ENCODE measurements around the gene SCN4A. TPM values are rescaled to one million over a fixed set of nuclear protein-coding genes. Genes with fewer than 3 reads are reported as not detected.

SCN4A gene
- total and polyA plus RNA-seq, 2 of the 13 experiments (the other 11 are each of a cell fraction or from before 2014, with no cell fraction given), result 0.02 to 0.03 TPM

DNA sequence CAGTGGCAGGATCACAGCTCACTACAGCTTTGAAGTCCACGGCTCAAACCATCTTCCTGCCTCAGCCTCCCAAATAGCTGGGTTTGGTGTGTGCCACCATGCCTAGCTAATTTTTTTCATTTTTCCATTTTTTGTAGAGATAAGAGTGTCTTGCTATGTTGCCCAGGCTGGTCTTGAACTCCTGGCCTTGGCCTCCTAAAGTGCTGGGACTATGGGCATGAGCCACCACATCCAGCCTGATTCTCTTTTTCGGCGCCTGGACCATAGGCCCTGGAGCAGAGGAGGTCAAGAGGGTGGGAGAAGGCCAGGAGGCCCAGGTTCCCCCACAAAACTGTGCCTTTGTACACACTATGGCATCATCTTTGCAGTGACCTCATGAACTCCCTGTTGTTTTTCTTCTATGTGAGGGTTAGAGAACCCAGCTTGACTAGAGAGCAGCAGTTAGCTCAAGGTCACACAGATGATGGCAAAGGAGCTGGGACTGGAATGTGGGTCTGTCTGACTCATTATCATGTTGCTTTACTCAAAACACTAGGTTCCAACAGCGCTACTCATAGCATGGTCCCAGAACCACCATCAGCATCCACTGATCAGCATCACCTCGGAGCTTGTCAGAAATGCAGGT, 16.3 kb downstream of the SCN4A start (continued):
- TF ChIP-seq SRY (CRISPR knock-in tag; IDR thresholded peaks at IDR 0.05), result no peak
- TF ChIP-seq RCOR2 (CRISPR knock-in tag; IDR thresholded peaks at IDR 0.05), result peak; percentile 63; the same call in 1 of the 2 replicates
- TF ChIP-seq ZNF253 (CRISPR knock-in tag; IDR thresholded peaks at IDR 0.05; ENCODE audit: borderline replicate concordance), result no peak
- TF ChIP-seq, protein P1, sequence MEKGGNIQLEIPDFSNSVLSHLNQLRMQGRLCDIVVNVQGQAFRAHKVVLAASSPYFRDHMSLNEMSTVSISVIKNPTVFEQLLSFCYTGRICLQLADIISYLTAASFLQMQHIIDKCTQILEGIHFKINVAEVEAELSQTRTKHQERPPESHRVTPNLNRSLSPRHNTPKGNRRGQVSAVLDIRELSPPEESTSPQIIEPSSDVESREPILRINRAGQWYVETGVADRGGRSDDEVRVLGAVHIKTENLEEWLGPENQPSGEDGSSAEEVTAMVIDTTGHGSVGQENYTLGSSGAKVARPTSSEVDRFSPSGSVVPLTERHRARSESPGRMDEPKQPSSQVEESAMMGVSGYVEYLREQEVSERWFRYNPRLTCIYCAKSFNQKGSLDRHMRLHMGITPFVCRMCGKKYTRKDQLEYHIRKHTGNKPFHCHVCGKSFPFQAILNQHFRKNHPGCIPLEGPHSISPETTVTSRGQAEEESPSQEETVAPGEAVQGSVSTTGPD (CRISPR knock-in tag; IDR thresholded peaks at IDR 0.05), result no peak
- no peak for TF ChIP-seq ZNF749 (CRISPR knock-in tag; IDR thresholded peaks at IDR 0.05; ENCODE audit: borderline replicate concordance)
- TF ChIP-seq HOXA9 (CRISPR knock-in tag; IDR thresholded peaks at IDR 0.05; ENCODE audit: borderline replicate concordance), result no peak
- TF ChIP-seq, protein P2, sequence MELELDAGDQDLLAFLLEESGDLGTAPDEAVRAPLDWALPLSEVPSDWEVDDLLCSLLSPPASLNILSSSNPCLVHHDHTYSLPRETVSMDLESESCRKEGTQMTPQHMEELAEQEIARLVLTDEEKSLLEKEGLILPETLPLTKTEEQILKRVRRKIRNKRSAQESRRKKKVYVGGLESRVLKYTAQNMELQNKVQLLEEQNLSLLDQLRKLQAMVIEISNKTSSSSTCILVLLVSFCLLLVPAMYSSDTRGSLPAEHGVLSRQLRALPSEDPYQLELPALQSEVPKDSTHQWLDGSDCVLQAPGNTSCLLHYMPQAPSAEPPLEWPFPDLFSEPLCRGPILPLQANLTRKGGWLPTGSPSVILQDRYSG (CRISPR knock-in tag; IDR thresholded peaks at IDR 0.05), result no peak
- TF ChIP-seq HOXA5 (CRISPR knock-in tag; IDR thresholded peaks at IDR 0.05), result no peak
- TF ChIP-seq, protein P3, sequence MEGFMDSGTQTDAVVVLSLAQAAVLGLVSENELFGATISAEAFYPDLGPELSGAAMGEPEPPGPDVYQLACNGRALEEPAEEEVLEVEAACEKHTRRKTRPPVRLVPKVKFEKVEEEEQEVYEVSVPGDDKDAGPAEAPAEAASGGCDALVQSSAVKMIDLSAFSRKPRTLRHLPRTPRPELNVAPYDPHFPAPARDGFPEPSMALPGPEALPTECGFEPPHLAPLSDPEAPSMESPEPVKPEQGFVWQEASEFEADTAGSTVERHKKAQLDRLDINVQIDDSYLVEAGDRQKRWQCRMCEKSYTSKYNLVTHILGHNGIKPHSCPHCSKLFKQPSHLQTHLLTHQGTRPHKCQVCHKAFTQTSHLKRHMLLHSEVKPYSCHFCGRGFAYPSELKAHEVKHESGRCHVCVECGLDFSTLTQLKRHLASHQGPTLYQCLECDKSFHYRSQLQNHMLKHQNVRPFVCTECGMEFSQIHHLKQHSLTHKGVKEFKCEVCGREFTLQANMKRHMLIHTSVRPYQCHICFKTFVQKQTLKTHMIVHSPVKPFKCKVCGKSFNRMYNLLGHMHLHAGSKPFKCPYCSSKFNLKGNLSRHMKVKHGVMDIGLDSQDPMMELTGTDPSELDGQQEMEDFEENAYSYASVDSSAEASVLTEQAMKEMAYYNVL (CRISPR knock-in tag; IDR thresholded peaks at IDR 0.05; ENCODE audit: borderline replicate concordance), result no peak
- peak; percentile 46 for TF ChIP-seq SKI (IDR thresholded peaks at IDR 0.05; ENCODE audit: partially characterized antibody)
- peak; percentile 11; the same call in 1 of the 2 replicates for TF ChIP-seq HNF4A (CRISPR knock-in tag; IDR thresholded peaks at IDR 0.05)
- TF ChIP-seq SAFB2 (CRISPR knock-in tag; IDR thresholded peaks at IDR 0.05; ENCODE audit: borderline replicate concordance, low read depth), result no peak
- TF ChIP-seq, protein P4, sequence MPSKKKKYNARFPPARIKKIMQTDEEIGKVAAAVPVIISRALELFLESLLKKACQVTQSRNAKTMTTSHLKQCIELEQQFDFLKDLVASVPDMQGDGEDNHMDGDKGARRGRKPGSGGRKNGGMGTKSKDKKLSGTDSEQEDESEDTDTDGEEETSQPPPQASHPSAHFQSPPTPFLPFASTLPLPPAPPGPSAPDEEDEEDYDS (CRISPR knock-in tag; IDR thresholded peaks at IDR 0.05), result no peak
- peak; percentile 59; the same call in 1 of the 2 replicates for TF ChIP-seq ZMYM3 (CRISPR knock-in tag; IDR thresholded peaks at IDR 0.05)
- TF ChIP-seq, protein P5, sequence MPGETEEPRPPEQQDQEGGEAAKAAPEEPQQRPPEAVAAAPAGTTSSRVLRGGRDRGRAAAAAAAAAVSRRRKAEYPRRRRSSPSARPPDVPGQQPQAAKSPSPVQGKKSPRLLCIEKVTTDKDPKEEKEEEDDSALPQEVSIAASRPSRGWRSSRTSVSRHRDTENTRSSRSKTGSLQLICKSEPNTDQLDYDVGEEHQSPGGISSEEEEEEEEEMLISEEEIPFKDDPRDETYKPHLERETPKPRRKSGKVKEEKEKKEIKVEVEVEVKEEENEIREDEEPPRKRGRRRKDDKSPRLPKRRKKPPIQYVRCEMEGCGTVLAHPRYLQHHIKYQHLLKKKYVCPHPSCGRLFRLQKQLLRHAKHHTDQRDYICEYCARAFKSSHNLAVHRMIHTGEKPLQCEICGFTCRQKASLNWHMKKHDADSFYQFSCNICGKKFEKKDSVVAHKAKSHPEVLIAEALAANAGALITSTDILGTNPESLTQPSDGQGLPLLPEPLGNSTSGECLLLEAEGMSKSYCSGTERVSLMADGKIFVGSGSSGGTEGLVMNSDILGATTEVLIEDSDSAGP (CRISPR knock-in tag; IDR thresholded peaks at IDR 0.05; ENCODE audit: borderline replicate concordance), result no peak
- no peak for TF ChIP-seq KAT7 (CRISPR knock-in tag; IDR thresholded peaks at IDR 0.05; ENCODE audit: borderline replicate concordance)
- TF ChIP-seq ZNF781 (CRISPR knock-in tag; IDR thresholded peaks at IDR 0.05; ENCODE audit: borderline replicate concordance, not compliant biosample characterization), result no peak
- no peak for TF ChIP-seq KMT2A (CRISPR knock-in tag; IDR thresholded peaks at IDR 0.05)
- TF ChIP-seq, protein P6, sequence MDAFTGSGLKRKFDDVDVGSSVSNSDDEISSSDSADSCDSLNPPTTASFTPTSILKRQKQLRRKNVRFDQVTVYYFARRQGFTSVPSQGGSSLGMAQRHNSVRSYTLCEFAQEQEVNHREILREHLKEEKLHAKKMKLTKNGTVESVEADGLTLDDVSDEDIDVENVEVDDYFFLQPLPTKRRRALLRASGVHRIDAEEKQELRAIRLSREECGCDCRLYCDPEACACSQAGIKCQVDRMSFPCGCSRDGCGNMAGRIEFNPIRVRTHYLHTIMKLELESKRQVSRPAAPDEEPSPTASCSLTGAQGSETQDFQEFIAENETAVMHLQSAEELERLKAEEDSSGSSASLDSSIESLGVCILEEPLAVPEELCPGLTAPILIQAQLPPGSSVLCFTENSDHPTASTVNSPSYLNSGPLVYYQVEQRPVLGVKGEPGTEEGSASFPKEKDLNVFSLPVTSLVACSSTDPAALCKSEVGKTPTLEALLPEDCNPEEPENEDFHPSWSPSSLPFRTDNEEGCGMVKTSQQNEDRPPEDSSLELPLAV (CRISPR knock-in tag; conservative IDR thresholded peaks at IDR 0.05; ENCODE audit: low read depth), result no peak
- TF ChIP-seq CC2D1A (CRISPR knock-in tag; IDR thresholded peaks at IDR 0.05), result no peak
- TF ChIP-seq NFE2L1 (CRISPR knock-in tag; IDR thresholded peaks at IDR 0.05; ENCODE audit: borderline replicate concordance), result no peak
- no peak for TF ChIP-seq ZNF652 (CRISPR knock-in tag; IDR thresholded peaks at IDR 0.05; ENCODE audit: borderline replicate concordance, low read depth)

Data from HepG2 (cell line).